Measurements from ENCODE around the gene NPW. TPM values are rescaled to one million over a fixed set of nuclear protein-coding genes. Genes with fewer than 3 reads are reported as not detected.

Gene NPW
- total and polyA plus RNA-seq, 4 experiments from 2014 or later = not detected

GRCh38 chr16:2061526-2061925 lies 41.9 kb downstream of the NPW start:
- peaks cover 20% of the 10 kb centered on the region for H3K36me3 ChIP-seq (ENCODE audit: insufficient read depth, low read length)
- intact Hi-C loops (cut with micrococcal nuclease) = no loop called here
- H3K4me3 ChIP-seq (ENCODE audit: low read length in 2 of 2) = no peak overlapping the region
- Mint-ChIP-seq H3K4me3 (no peak overlapping the region), H3K27ac (no peak overlapping the region), H3K36me3 (peaks cover 8 to 42% of the 10 kb centered on the region in 2 donors), H3K9me3 (no peaks in the 10 kb centered on the region), H3K27me3 (no peaks in the 10 kb centered on the region), H3K4me1 (peaks cover 0 to 1% (median 0%) of the 10 kb centered on the region in 4 donors)
- no peaks in the 10 kb centered on the region for H3K9me3 ChIP-seq (ENCODE audit: control insufficient read depth in 1 of 2, low read length in 2 of 2)
- no peak overlapping the region for H3K27ac ChIP-seq (ENCODE audit: low read depth, low read length)
- CTCF ChIA-PET (ENCODE audit: partially characterized antibody) = interaction anchor here (1.0 kb wide), 1 partner anchor 79 kb away, joined by 3 read pairs; no protein-coding TSS in a partner anchor
- no peaks in the 10 kb centered on the region for H3K27me3 ChIP-seq (ENCODE audit: insufficient read depth, low read length)
- H3K4me1 ChIP-seq (ENCODE audit: insufficient read depth, low read length) = no peaks in the 10 kb centered on the region
- POLR2A ChIA-PET (ENCODE audit: partially characterized antibody) = interaction anchor here (0.9 kb wide), 1 partner anchor 31 kb away, joined by 4 read pairs; no protein-coding TSS in a partner anchor
- no peak for DNase-seq

- Mint-ChIP-seq H3K9me3 (no peaks in the 10 kb centered on the region), H3K4me3 (no peak overlapping the region), H3K36me3 (peaks cover 11 to 38% of the 10 kb centered on the region in 2 donors), H3K27me3 (no peaks in the 10 kb centered on the region), H3K27ac (no peak overlapping the region), H3K4me1 (peaks cover 0 to 1% (median 0%) of the 10 kb centered on the region in 4 donors)
- peaks cover 17% of the 10 kb centered on the region for H3K36me3 ChIP-seq (ENCODE audit: insufficient read depth, low read length)
- no peak overlapping the region for H3K4me3 ChIP-seq (ENCODE audit: low read length in 2 of 2)
- POLR2A ChIA-PET (ENCODE audit: partially characterized antibody) = no interaction called here
- intact Hi-C loops (cut with micrococcal nuclease) = no loop called here
- H3K9me3 ChIP-seq (ENCODE audit: control insufficient read depth in 1 of 2, low read length in 2 of 2) = no peaks in the 10 kb centered on the region
- no peaks in the 10 kb centered on the region for H3K4me1 ChIP-seq (ENCODE audit: insufficient read depth, low read length)
- CTCF ChIA-PET (ENCODE audit: partially characterized antibody) = no interaction called here
- H3K27me3 ChIP-seq (ENCODE audit: insufficient read depth, low read length) = no peaks in the 10 kb centered on the region
- DNase-seq = no peak
- no peak overlapping the region for H3K27ac ChIP-seq (ENCODE audit: low read depth, low read length)
These were observed 43.2 kb downstream of the NPW start for GRCh38 chr16:2062801-2063200.

- H3K27ac Mint-ChIP-seq = no peak overlapping the region
- no peaks in the 10 kb centered on the region for H3K9me3 ChIP-seq (ENCODE audit: control insufficient read depth in 1 of 2, low read length in 2 of 2)
- H3K4me3 Mint-ChIP-seq = no peak overlapping the region
- no peaks in the 10 kb centered on the region for H3K27me3 ChIP-seq (ENCODE audit: insufficient read depth, low read length)
- DNase-seq = no peak
- CTCF ChIA-PET (ENCODE audit: partially characterized antibody) = interaction anchor here (0.6 kb wide), 1 partner anchor 135 kb away, joined by 4 read pairs; no protein-coding TSS in a partner anchor
- H3K4me1 Mint-ChIP-seq = no peaks in the 10 kb centered on the region
- peaks cover 17% of the 10 kb centered on the region for H3K36me3 ChIP-seq (ENCODE audit: insufficient read depth, low read length)
- no peaks in the 10 kb centered on the region for H3K27me3 Mint-ChIP-seq
- intact Hi-C loops (cut with micrococcal nuclease) = no loop called here
- no peak overlapping the region for H3K27ac ChIP-seq (ENCODE audit: low read depth, low read length)
- H3K4me3 ChIP-seq (ENCODE audit: low read length in 2 of 2) = no peak overlapping the region
- POLR2A ChIA-PET (ENCODE audit: partially characterized antibody) = no interaction called here
- peaks cover 11 to 37% of the 10 kb centered on the region in 2 donors for H3K36me3 Mint-ChIP-seq
- H3K9me3 Mint-ChIP-seq = no peaks in the 10 kb centered on the region
- no peaks in the 10 kb centered on the region for H3K4me1 ChIP-seq (ENCODE audit: insufficient read depth, low read length)
These were observed 44.3 kb downstream of the NPW start for GRCh38 chr16:2063861-2064260.

GRCh38 chr16:2064368-2064945 lies 44.9 kb downstream of the NPW start:
- Histone ChIP-seq H3K4me3 (ENCODE audit: low read length in 2 of 2) (no peak overlapping the region), H3K27ac (ENCODE audit: low read depth, low read length) (no peak overlapping the region), H3K9me3 (ENCODE audit: control insufficient read depth in 1 of 2, low read length in 2 of 2) (no peaks in the 10 kb centered on the region), H3K27me3 (ENCODE audit: insufficient read depth, low read length) (no peaks in the 10 kb centered on the region), H3K36me3 (ENCODE audit: insufficient read depth, low read length) (peaks cover 17% of the 10 kb centered on the region), H3K4me1 (ENCODE audit: insufficient read depth, low read length) (no peaks in the 10 kb centered on the region)
- Mint-ChIP-seq H3K9me3 (no peaks in the 10 kb centered on the region), H3K4me1 (no peaks in the 10 kb centered on the region), H3K27ac (no peak overlapping the region), H3K36me3 (peaks cover 11 to 38% of the 10 kb centered on the region in 2 donors), H3K27me3 (no peaks in the 10 kb centered on the region), H3K4me3 (no peak overlapping the region)
- DNase-seq = no peak
- ChIA-PET POLR2A (ENCODE audit: partially characterized antibody) (interaction anchor here (1.0 kb wide), 1 partner anchor 76 kb away, joined by 6 read pairs; no protein-coding TSS in a partner anchor), CTCF (ENCODE audit: partially characterized antibody) (interaction anchor here (0.6 to 0.7 kb wide), 2 partner anchors 136 to 359 kb away, joined by 3 to 4 read pairs; no protein-coding TSS in a partner anchor)
- intact Hi-C loops (cut with micrococcal nuclease) = no loop called here

GRCh38 chr16:2066139-2066538 lies 46.6 kb downstream of the NPW start:
- Histone ChIP-seq H3K36me3 (ENCODE audit: insufficient read depth, low read length) (peaks cover 13% of the 10 kb centered on the region), H3K4me3 (ENCODE audit: low read length in 2 of 2) (no peak overlapping the region), H3K27ac (ENCODE audit: low read depth, low read length) (no peak overlapping the region), H3K9me3 (ENCODE audit: control insufficient read depth in 1 of 2, low read length in 2 of 2) (no peaks in the 10 kb centered on the region), H3K4me1 (ENCODE audit: insufficient read depth, low read length) (no peaks in the 10 kb centered on the region), H3K27me3 (ENCODE audit: insufficient read depth, low read length) (no peaks in the 10 kb centered on the region)
- Mint-ChIP-seq H3K27ac (peak overlapping the region in 2 of 7 donors; percentile 11 to 25), H3K36me3 (peaks cover 15 to 38% of the 10 kb centered on the region in 2 donors), H3K9me3 (no peaks in the 10 kb centered on the region), H3K27me3 (no peaks in the 10 kb centered on the region), H3K4me1 (no peaks in the 10 kb centered on the region), H3K4me3 (no peak overlapping the region)
- intact Hi-C loops (cut with micrococcal nuclease) = no loop called here
- ChIA-PET POLR2A (ENCODE audit: partially characterized antibody) (interaction anchor here (0.9 to 1.2 kb wide), 2 partner anchors 11 to 19 kb away, joined by 3 read pairs; partner anchors contain the start of genes NTHL1 and TSC2), CTCF (ENCODE audit: partially characterized antibody) (interaction anchor here (1.0 kb wide), 1 partner anchor 89 kb away, joined by 3 read pairs; the partner anchor contains the start of gene TRAF7)
- no peak for DNase-seq

Other genes starting within 250 kb of the NPW start
Only the 30 nearest of the 34 such genes appear.
- 100 to 1,000 TPM; 133 to 144 TPM for gene SPSB3, start 237.2 kb upstream of the NPW start, total RNA-seq
- 10 to 100 TPM; 56.6 to 72.9 TPM for gene SPSB3, start 237.2 kb upstream of the NPW start, polyA plus RNA-seq
- 10 to 100 TPM; 55.9 to 59.4 TPM for gene NUBP2, start 236.8 kb upstream of the NPW start, total RNA-seq
- 10 to 100 TPM; 77.6 to 98.9 TPM for gene NUBP2, start 236.8 kb upstream of the NPW start, polyA plus RNA-seq
- gene IGFALS, start 226.1 kb upstream of the NPW start, total RNA-seq = under 1 TPM; 0.29 to 0.36 TPM
- gene IGFALS, start 226.1 kb upstream of the NPW start, polyA plus RNA-seq = not detected
- 10 to 100 TPM; 73.7 to 77.8 TPM for gene HAGH, start 193.0 kb upstream of the NPW start, total RNA-seq
- 10 to 100 TPM; 54.3 to 63.2 TPM for gene HAGH, start 193.0 kb upstream of the NPW start, polyA plus RNA-seq
- gene FAHD1, start 192.6 kb upstream of the NPW start, total RNA-seq = 1 to 10 TPM; 7.8 to 9.6 TPM
- 10 to 100 TPM; 22.3 to 23.2 TPM for gene FAHD1, start 192.6 kb upstream of the NPW start, polyA plus RNA-seq
- gene MEIOB, start 147.6 kb upstream of the NPW start, total RNA-seq = not detected
- not detected for gene MEIOB, start 147.6 kb upstream of the NPW start, polyA plus RNA-seq
- gene HS3ST6, start 101.4 kb upstream of the NPW start, total RNA-seq = not detected
- gene HS3ST6, start 101.4 kb upstream of the NPW start, polyA plus RNA-seq = not detected
- gene MSRB1, start 76.6 kb upstream of the NPW start, total RNA-seq = 10 to 100 TPM in 1 of 2 experiments, 1 to 10 TPM in 1; 9.3 to 10.6 TPM
- 10 to 100 TPM; 20.4 to 30.5 TPM for gene MSRB1, start 76.6 kb upstream of the NPW start, polyA plus RNA-seq
- not detected for gene RPL3L, start 65.1 kb upstream of the NPW start, total RNA-seq
- not detected for gene RPL3L, start 65.1 kb upstream of the NPW start, polyA plus RNA-seq
- 10 to 100 TPM; 76.5 to 86.2 TPM for gene NDUFB10, start 60.2 kb upstream of the NPW start, total RNA-seq
- gene NDUFB10, start 60.2 kb upstream of the NPW start, polyA plus RNA-seq = 100 to 1,000 TPM; 205 to 223 TPM
- gene RPS2, start 55.0 kb upstream of the NPW start, total RNA-seq = 1,000 to 10,000 TPM; 2,828 to 2,894 TPM
- 1,000 to 10,000 TPM; 6,382 to 6,826 TPM for gene RPS2, start 55.0 kb upstream of the NPW start, polyA plus RNA-seq
- gene RNF151, start 52.9 kb upstream of the NPW start, total RNA-seq = not detected
- not detected for gene RNF151, start 52.9 kb upstream of the NPW start, polyA plus RNA-seq
- 10 to 100 TPM; 33.2 to 35.0 TPM for gene TBL3, start 47.7 kb upstream of the NPW start, total RNA-seq
- 10 to 100 TPM; 44.1 to 47.6 TPM for gene TBL3, start 47.7 kb upstream of the NPW start, polyA plus RNA-seq
- under 1 TPM; 0.47 to 0.84 TPM for gene NOXO1, start 38.3 kb upstream of the NPW start, total RNA-seq
- under 1 TPM; 0.50 to 0.54 TPM for gene NOXO1, start 38.3 kb upstream of the NPW start, polyA plus RNA-seq
- gene GFER, start 35.6 kb upstream of the NPW start, total RNA-seq = 10 to 100 TPM; 19.6 to 22.6 TPM
- gene GFER, start 35.6 kb upstream of the NPW start, polyA plus RNA-seq = 10 to 100 TPM; 32.2 to 35.7 TPM
- 1 to 10 TPM; 1.6 TPM for gene SYNGR3, start 29.8 kb upstream of the NPW start, total RNA-seq
- gene SYNGR3, start 29.8 kb upstream of the NPW start, polyA plus RNA-seq = 1 to 10 TPM in 1 of 2 donors, under 1 TPM in 1; 0.50 to 2.2 TPM
- gene ZNF598, start 10.0 kb upstream of the NPW start, total RNA-seq = 10 to 100 TPM; 48.5 to 49.8 TPM
- gene ZNF598, start 10.0 kb upstream of the NPW start, polyA plus RNA-seq = 10 to 100 TPM in 1 of 2 donors, 1 to 10 TPM in 1; 3.1 to 10.0 TPM
- 1 to 10 TPM; 1.7 to 2.1 TPM for gene NHERF2, start 7.1 kb downstream of the NPW start, total RNA-seq
- gene NHERF2, start 7.1 kb downstream of the NPW start, polyA plus RNA-seq = under 1 TPM; 0.16 to 0.40 TPM
- 10 to 100 TPM in 1 of 2 experiments, 1 to 10 TPM in 1; 9.3 to 12.0 TPM for gene NTHL1, start 28.0 kb downstream of the NPW start, total RNA-seq
- gene NTHL1, start 28.0 kb downstream of the NPW start, polyA plus RNA-seq = 10 to 100 TPM; 13.5 to 20.1 TPM
- 100 to 1,000 TPM; 157 to 177 TPM for gene TSC2, start 28.2 kb downstream of the NPW start, total RNA-seq
- gene TSC2, start 28.2 kb downstream of the NPW start, polyA plus RNA-seq = 10 to 100 TPM; 20.7 to 50.8 TPM
- gene PKD1, start 116.1 kb downstream of the NPW start, total RNA-seq = 100 to 1,000 TPM; 125 to 126 TPM
- 10 to 100 TPM in 1 of 2 donors, 1 to 10 TPM in 1; 2.3 to 11.7 TPM for gene PKD1, start 116.1 kb downstream of the NPW start, polyA plus RNA-seq
- under 1 TPM in 1 of 2 experiments, not detected in 1; 0.44 TPM for gene RAB26, start 128.8 kb downstream of the NPW start, total RNA-seq
- gene RAB26, start 128.8 kb downstream of the NPW start, polyA plus RNA-seq = under 1 TPM; 0.52 to 0.77 TPM
- 10 to 100 TPM; 40.9 to 41.9 TPM for gene TRAF7, start 136.0 kb downstream of the NPW start, total RNA-seq
- gene TRAF7, start 136.0 kb downstream of the NPW start, polyA plus RNA-seq = 1 to 10 TPM; 1.9 to 8.9 TPM
- gene CASKIN1, start 176.8 kb downstream of the NPW start, total RNA-seq = not detected
- not detected for gene CASKIN1, start 176.8 kb downstream of the NPW start, polyA plus RNA-seq
- 10 to 100 TPM; 28.1 to 31.1 TPM for gene MLST8, start 185.7 kb downstream of the NPW start, total RNA-seq
- gene MLST8, start 185.7 kb downstream of the NPW start, polyA plus RNA-seq = 10 to 100 TPM; 27.4 to 34.7 TPM
- gene BRICD5, start 191.1 kb downstream of the NPW start, total RNA-seq = 10 to 100 TPM; 32.4 to 33.4 TPM
- gene BRICD5, start 191.1 kb downstream of the NPW start, polyA plus RNA-seq = under 1 TPM in 1 of 2 donors, not detected in 1; 0.39 TPM
- 10 to 100 TPM; 26.5 to 27.3 TPM for gene PGP, start 195.1 kb downstream of the NPW start, total RNA-seq
- gene PGP, start 195.1 kb downstream of the NPW start, polyA plus RNA-seq = 10 to 100 TPM in 1 of 2 donors, 1 to 10 TPM in 1; 7.8 to 12.8 TPM
- gene E4F1, start 203.8 kb downstream of the NPW start, total RNA-seq = 10 to 100 TPM; 46.5 to 49.7 TPM
- gene E4F1, start 203.8 kb downstream of the NPW start, polyA plus RNA-seq = 10 to 100 TPM in 1 of 2 donors, 1 to 10 TPM in 1; 6.7 to 20.9 TPM
- gene DNASE1L2, start 216.7 kb downstream of the NPW start, total RNA-seq = 1 to 10 TPM; 3.9 to 4.8 TPM
- gene DNASE1L2, start 216.7 kb downstream of the NPW start, polyA plus RNA-seq = not detected
- gene ECI1, start 231.8 kb downstream of the NPW start, total RNA-seq = 10 to 100 TPM; 33.0 to 36.6 TPM
- 10 to 100 TPM; 45.4 to 51.1 TPM for gene ECI1, start 231.8 kb downstream of the NPW start, polyA plus RNA-seq